Stimulated activated CD8-positive, alpha-beta memory T cell treated with anti-CD3 and anti-CD28 coated beads, Interleukin-2, amount 100 ng/mL, for 1 hour (primary cell): ENCODE results near the gene CNOT2.
"Not testable (repeated sequence)": the region's sequence is repeated elsewhere in the genome, so short reads cannot be mapped to it uniquely, and the experiment has no call there.

ENCODE experiments used
- DNase-seq, 2 donors: peaks; one replicate each; pipeline ENCODE4 v3.0.0-alpha.2; 2020; ENCODE audit warnings: low read depth in 2 of 2

The CNOT2 gene

GRCh38 chr12:70365648-70366518 is 122.7 kb downstream of the CNOT2 start, which contains the start of gene KCNMB4:
TSS of gene KCNMB4 (plus strand) at chr12:70366290. CDS start at chr12:70366735, 445 bp downstream.
- peak; percentile 35 to 47 for DNase-seq

DNA sequence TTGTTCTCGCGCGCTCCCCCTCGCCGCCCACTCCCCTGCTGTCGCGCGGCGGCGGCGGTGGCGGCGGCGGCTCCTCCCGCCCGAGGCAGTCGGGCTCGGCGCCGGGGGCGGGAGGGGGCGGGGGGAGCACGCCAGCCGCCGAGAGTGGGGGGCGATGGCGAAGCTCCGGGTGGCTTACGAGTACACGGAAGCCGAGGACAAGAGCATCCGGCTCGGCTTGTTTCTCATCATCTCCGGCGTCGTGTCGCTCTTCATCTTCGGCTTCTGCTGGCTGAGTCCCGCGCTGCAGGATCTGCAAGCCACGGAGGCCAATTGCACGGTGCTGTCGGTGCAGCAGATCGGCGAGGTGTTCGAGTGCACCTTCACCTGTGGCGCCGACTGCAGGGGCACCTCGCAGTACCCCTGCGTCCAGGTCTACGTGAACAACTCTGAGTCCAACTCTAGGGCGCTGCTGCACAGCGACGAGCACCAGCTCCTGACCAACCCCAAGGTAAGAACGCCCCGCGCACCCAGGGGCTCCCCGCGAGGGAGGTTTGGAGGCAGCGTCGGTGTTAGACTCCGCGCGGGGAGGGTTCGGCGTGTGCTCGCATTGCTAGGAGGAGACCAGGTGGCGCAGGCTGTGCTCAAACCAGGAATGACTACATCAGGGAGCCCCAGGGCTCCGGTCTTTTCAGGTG is 123.5 kb downstream of the CNOT2 start:
- DNase-seq: peak; percentile 21 to 35

GRCh38 chr12:70367258-70368141 is 124.3 kb downstream of the CNOT2 start:
- DNase-seq: no peak

- no peak for DNase-seq
Observed at GRCh38 chr12:70372881-70373280, 129.6 kb downstream of the CNOT2 start.

DNA sequence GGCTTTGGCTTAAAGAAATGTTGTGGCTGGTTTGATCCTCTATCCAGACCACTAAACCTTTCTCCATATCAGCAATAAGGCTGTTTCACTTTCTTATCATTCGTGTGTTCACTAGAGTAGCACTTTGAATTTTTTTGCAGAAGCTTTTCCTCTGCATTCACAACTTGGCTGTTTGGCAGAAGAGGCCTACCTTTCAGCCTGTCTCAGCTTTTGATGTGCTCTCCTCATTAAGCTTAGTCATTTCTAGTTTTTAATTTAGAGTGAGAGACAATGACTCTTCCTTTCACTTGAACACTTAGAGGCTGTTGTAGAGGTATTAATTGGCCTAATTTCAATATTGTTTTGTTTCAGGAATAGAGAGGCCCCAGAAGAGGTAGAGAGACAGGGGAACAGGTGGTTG is 136.6 kb downstream of the CNOT2 start:
- no peak for DNase-seq

- DNase-seq: no peak
Observed at GRCh38 chr12:70383484-70383883, 140.3 kb downstream of the CNOT2 start.

DNA sequence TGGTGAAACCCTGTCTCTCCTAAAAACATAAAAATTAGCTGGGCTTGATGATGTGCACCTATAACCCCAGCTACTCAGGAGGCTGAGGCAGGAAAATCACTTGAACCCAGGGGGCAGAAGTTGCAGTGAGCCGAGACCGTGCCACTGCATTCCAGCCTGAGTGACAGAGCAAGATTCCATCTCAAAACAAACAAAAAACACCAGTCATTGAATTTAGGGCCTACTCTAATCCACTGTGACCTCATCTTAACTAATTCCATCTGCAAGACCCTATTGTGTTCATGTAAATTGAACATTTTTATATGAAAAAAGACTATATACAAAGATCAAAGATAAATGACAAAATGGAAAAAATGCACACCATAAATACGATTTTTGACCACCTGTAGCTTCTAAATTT is 140.7 kb downstream of the CNOT2 start:
- DNase-seq: no peak

GRCh38 chr12:70386771-70387170 is 143.5 kb downstream of the CNOT2 start:
- DNase-seq: no peak

GRCh38 chr12:70389678-70390077 is 146.4 kb downstream of the CNOT2 start:
- DNase-seq: no peak

GRCh38 chr12:70392631-70393030 is 149.4 kb downstream of the CNOT2 start:
- not testable (repeated sequence) for DNase-seq

- no peak for DNase-seq
Observed at GRCh38 chr12:70393787-70394499, 150.7 kb downstream of the CNOT2 start.

- DNase-seq: no peak
Observed at GRCh38 chr12:70398002-70398401, 154.8 kb downstream of the CNOT2 start.

- no peak for DNase-seq
Observed at GRCh38 chr12:70398862-70399261, 155.6 kb downstream of the CNOT2 start.

- DNase-seq: no peak
Observed at GRCh38 chr12:70399311-70399710, 156.1 kb downstream of the CNOT2 start.

DNA sequence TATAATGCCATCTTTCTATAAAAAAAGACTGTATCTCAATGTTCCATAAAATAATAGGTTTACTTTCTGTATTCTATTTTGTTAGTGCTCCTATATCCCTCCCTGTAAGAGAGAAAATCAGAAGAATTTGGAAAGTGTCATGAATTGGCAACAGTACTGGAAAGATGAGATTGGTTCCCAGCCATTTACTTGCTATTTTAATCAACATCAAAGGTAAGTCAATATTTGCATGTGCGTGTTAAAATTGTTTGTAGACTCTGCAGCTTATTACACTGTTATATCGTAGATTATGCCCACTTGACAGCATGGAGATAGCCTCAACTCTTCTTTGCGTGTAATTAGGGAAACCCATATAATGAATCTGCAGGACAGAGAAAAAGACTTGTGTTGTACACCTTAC is 156.9 kb downstream of the CNOT2 start:
- DNase-seq: no peak

DNA sequence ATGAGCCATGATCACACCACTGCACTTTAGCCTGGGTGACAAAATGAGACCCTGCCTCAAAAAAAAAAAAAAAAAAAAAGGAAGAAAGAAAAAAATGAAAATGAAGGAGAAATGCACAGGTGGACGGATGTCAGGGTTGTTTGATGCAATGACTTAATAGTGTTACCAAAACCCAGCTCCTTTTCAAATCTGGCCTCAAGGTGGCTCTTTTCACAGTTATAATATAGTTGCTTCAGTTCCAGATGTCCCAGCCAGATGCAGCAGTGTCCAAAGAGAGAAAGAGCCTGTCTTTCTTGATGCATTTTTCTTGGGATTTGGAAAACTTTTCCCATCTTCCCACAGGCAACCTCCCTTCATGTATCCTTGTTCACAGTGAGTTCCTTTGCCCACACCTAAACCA is 159.4 kb downstream of the CNOT2 start:
- no peak for DNase-seq

GRCh38 chr12:70403826-70404225 is 160.6 kb downstream of the CNOT2 start:
- DNase-seq: no peak
